GM20431 (cell line): Measurements from ENCODE around the gene PLCG2.
"Not testable (repeated sequence)": the region's sequence is repeated elsewhere in the genome, so short reads cannot be mapped to it uniquely, and the experiment has no call there.

Experiments used
- in situ Hi-C: fragments of 300-500 bp; cut with MseI, MboI; formaldehyde crosslinking; loops from one replicate; pipeline ENCODE4 v1.15.0; 2020; ENCODE audit warnings: low sequenced_read_pairs; ENCODE audit not compliant: unreplicated experiment

The PLCG2 gene

DNA sequence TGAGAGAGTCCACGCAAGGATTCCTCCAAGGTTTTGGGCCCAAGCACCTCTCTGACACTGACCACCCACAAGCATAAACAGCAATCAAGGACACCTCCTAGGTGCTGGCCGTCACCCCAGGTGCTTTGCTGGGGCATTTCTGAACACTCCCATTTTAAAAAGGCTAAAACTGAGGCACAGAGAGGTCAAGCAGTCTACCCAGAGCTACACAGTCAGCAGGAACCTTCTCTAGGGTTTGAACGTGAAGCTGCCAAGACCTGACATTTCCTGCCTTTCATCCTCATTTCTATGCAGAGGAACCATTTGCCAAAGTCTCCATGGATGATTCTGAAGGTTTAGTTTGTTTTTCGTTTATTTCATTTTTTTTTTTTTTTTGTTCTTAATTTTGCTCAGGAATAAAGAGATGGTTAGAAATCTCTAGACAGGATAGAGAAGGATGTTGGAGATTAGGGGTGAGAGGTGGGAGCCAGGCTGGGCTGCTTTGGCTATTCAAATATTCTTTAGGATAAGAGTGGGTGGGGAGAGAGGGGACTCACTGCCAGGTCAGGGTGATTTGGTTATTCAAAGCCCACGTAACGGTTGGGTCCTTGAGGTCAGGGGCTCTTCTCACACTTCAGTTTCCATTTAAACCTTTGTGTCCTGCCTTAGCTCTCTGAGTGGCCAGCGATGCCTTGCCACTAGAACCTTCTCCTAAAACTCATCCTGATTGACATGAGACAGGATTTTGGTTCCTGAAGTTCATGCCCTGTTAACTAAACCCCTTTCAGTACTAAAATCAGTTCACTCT lies 6.2 kb downstream of the PLCG2 start:
- in situ Hi-C loops, result no loop called here

DNA sequence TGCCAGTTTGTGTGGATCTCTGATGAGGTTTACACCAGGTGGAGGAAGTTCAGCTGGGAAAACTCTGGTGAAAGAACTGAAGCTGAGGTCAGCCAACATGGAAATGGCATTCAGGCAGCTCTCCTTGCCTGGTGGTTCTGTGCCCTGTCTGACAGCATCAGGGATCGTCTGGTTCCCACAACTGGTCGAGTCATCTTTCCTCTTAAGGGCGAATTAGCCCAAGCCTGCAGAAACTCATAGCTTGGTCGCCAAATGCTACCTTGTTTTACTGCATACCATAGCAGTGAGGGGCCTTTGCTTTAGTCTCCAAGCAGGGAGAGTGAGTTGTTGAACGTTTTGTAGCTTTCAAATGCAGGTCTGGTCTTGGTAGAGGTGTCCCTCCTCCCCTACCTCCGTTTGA lies 7.2 kb downstream of the PLCG2 start:
- in situ Hi-C loops, result no loop called here

DNA sequence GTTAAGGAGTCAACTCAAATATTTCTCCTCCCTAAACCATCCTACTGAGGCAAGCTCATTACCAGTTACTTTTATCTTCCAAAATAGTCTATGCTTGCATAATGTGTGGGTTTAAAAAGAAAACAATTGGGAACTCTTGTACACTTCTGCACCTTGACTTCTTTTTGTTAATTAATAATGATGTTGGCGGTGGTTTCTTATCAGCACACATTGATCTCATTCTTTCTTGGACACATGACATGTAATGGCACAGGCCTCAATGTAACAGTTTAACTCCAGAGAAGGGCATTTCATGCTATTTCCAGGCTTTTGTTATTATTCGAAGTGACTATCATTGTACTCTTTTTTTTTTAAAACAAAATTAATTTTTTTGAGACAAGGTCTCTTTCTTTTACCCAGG lies 7.8 kb downstream of the PLCG2 start:
- in situ Hi-C loops, result no loop called here

DNA sequence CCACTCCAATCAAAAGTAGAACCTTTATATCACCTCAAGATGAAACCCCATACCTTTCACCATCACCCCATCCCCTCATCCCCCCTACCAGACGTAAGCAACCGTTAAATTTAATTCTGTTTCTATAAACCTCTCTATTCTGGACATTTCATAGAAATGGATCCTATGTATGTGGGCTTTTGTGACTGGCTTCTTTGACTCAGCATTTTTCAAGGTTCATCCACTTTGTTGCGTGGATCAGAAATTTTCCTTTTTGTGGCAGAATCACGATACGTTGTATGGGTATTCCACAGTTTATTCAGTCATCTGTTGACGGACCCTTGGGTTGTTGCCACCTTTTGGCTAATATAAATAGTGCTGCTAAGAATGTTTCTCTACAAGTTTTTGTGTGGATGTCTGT lies 8.6 kb downstream of the PLCG2 start:
- in situ Hi-C loops, result no loop called here

DNA sequence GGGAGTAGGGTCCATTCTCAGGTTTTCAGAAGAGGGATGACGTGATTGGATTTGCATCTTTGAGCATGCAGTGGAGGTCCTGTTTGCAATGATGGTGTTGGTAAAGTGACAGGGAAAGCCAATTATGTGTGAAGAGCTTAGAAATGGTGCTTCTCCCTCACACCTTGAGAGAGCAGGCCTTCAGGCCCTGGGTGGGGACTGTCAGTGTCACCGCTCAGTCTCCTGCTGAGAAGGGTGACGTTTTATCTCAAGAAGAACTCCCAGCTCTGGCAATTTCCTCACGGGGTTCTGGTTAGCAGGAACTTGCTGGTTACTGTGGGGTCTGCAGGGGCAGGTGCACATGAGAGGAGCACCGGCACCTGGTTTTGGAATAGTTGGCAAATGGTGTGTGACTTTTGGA lies 11.2 kb downstream of the PLCG2 start:
- in situ Hi-C loops, result no loop called here

DNA sequence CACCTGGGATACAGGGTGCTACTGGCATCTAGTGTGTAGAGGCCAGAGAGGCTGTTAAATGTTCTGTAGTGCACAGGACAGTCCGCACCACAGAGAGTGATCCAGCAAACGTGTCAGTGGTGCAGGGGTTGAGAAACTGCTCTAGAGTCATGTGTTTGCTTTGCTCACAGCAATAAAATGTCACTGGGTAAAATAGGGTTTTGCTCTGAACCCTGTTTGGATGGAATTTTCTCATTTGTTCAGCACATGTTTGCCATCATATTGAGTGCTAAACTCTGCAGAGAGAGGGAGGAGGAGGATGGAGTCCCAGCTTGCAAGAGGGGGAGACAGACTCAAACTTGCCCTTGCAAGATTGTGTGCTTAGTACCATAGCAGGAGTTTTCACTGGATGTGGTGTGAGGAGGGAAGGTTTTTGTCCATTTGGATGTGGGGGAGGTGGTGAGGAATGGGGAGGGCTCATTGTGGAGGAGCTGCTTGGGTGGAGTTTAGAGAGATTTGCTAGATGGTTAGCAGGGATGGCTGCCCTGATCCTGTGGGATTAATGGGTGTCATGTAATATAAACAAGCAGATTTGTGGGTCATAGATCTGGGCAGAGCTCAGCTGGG lies 11.8 kb downstream of the PLCG2 start:
- in situ Hi-C loops, result no loop called here

DNA sequence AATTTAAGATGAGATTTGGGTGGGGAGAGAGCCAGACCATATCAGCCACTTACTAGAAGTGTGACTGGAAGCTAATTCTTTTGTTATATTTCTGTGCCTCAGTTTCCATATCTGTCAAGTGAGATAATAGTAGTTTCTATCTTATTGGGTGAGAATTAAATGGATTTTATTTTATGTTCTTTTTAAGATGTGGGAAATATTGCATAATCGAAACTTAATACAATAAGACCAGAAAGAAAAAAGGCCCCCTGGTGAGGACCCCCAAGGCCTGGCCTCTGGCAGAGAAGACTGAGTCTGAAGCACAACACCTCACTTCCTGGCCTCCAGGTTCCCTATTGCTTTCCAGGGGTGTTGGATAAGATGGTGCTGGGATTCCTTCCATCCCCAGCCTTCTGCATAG lies 13.7 kb downstream of the PLCG2 start:
- in situ Hi-C loops, result no loop called here

DNA sequence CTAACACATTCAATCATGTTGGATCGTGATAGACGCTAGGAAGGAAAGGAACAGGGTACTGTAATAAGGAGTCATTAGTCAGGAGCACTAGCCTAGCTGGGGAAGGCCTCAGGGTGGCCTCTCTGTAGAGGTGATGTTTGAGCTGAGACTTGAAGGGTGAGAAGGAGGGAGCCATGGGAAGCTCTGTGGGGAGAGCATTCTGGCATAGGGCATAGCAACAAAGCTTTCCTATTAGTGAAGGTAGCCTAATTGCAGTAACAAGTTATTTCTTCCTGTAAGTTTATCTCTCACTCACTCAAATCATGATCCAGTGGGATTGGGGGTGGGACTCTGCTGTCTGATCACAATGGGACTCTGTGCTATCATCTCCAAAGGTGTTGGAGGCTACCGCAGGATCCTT lies 16.1 kb downstream of the PLCG2 start:
- in situ Hi-C loops, result no loop called here

DNA sequence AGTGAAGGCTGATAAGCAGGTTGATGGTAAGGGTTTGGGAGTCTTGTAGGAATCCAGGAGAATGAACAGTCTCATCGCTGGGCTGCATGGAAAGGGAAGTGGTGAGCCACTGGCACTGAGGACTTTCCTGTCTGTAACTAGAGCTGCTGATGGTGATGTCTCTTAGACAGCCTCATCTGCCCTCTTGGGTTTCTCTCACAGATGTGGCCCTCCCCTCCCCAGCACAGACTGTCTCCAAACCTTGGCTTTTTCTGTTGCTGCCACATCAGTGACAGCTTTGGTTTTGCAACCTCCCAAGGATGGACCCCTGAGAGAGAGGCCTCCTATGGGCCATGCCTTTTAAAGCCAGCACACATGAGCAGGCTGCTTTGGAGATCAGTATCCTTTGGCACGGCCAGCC lies 16.9 kb downstream of the PLCG2 start:
- in situ Hi-C loops, result no loop called here

DNA sequence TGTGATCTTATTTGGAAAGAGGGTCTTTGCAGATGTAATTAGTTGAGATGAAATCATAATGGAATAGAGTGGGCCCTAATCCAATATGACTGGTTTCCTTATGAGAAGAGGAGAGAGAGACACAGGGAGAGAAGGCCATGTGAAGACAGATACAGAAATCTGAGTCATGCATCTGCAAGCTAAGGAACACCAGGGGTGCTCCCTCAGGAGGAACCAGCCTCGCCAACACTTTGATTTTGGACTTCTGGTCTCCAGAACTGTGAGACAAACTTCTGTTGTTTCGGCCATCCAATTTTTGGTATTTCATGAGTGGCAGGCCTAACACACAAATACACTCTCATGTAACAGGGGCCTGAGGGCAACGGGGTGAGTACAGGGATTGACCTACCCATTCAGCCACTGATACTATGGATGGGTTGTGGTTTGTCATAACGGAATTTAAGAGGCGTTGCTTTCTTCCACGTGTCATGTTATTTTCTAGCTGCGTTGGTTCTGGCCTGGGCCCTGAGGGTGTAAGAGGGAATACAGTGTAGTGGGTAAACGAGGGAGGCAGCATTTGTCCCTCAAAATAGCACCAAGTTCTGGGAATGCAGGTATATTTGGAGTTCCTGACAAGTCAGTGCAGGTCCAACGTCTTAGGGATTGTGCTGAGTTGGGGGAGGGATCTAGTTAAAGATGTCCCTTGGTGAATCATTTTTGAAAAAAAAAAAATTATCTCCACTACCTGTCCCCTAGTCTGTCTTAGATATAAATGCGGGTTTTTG lies 17.7 kb downstream of the PLCG2 start:
- in situ Hi-C loops, result no loop called here

DNA sequence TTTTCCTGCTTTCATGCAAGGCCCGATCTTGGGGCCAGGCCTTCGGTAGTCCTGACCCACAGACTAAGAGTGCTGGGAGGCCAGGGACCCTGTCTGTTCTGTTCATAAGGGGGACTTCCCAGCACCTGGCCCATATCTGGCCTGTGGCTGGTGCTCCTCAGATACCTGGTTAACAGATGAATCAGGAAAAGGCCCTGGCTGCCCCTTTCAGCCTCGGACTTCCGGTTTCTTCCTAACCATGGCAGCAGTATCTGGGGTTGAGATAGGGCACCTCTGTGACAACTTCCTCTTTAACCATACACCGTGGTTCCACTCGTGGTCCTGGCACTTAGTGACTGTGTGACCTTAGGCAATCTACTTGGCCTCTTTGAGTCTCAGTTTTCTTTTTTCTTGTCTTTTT lies 18.4 kb downstream of the PLCG2 start:
- in situ Hi-C loops, result no loop called here

DNA sequence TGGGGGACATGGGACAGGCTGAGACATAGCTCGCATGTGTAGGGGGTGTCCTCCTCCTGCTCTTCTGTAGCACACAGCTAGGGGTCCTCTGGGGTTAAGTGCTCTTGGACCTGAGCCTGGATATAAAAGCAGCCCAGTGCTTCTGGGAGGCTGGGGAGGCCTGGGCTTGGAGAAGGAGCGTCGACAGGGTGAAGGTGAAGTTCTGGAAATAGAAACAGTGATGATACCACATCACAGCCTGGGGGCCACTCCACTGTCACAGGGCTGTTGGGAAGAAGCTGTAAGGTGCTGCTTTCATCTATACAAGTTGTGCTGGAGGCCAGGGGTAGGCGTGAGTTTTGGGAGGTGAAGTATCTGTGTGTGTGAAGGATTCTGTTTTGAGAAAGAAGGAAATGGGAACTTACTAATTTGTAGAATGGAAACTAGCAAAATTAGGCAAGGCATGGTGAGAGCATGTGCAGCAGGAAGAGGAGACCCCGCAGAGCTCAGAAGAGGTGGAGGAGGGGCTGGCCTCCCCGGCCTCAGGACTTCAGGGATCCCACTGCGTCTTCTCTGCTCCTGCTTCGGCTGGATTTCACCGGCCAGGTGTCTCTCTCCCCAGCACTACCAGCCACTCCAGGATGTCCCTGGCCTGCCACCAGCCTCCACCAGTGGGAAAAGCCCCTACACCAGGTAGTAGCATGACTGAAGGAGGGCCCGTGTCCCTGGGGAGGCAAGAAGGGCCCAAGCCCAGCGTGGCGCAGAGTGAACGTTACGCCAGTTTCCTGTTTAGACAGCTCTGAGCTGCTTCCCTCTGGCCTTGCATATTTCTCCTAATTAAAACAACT lies 19.4 kb downstream of the PLCG2 start:
- in situ Hi-C loops, result no loop called here

DNA sequence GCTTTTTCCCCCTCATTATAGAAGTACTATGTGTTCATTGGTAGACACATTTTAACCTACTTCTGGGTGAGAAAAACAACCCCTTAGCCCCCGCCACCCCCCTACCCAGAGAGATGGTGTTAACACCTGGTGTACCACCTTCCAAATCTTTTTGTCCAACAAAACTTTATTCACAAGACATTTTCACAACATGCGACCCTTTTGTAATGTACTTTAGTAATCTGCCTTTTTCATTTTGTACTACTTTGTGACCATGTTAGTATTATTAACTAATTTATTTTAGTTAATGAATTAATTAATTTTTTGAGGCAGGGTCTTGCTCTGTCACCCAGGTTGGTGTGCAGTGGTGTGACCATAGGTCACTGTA lies 20.0 kb downstream of the PLCG2 start:
- in situ Hi-C loops, result no loop called here

DNA sequence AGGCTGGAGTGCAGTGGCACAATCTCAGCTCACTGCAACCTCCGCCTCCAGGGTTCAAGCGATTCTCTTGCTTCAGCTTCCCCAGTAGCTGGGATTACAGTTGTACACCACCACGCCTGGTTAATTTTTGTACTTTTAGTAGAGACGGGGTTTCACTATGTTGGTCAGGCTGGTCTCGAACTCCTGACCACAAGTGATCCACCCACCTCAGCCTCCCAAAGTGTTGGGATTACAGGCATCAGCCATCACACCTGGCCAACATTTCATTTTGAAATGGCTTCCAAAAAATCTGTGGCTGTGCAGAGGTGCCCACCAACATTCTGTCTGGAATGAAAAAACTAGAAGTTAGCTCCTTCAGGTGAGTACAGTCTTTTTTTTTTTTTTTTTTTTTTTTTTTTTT lies 22.6 kb downstream of the PLCG2 start:
- in situ Hi-C loops, result not testable (repeated sequence)

DNA sequence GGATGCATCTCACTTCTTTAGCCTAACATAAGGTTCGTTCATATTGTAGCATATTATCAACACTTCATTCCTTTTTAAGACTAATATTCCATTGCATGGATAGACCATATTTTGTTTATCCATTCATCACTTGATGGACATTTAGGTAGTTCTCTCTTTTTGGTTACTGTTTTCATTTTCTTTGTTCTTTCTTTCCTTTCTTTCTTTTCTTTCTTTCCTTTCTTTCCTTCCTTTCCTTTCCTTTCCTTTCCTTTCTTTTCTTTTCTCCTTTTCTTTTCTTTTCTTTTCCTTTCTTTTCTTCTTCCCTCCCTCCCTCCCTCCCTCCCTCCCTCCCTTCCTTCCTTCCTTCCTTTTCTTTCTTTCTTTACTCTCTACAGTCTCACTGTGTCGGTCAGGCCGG lies 24.2 kb downstream of the PLCG2 start:
- in situ Hi-C loops, result no loop called here

DNA sequence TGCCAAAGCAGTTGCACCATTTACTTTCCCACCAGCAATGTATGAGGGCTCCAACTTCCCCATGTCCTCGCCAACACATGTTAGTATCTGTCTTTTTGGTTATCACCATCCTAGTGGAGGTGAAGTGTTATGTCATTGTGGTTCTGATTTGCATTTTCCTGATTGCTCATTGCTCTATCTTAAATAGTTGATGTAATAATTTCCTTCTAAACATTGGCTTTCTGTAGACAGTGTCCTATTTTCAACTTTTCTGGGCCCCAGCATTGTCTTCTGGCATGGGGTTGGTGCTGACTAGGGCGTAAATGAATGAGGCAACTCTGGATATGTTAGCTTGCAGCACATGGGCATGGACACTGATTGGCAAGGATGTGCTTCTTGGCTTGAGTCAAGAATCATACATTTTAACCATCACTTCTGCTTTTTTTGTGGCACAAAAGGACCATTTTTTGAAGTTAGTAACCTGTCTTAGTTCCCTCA lies 25.1 kb downstream of the PLCG2 start:
- in situ Hi-C loops, result no loop called here

DNA sequence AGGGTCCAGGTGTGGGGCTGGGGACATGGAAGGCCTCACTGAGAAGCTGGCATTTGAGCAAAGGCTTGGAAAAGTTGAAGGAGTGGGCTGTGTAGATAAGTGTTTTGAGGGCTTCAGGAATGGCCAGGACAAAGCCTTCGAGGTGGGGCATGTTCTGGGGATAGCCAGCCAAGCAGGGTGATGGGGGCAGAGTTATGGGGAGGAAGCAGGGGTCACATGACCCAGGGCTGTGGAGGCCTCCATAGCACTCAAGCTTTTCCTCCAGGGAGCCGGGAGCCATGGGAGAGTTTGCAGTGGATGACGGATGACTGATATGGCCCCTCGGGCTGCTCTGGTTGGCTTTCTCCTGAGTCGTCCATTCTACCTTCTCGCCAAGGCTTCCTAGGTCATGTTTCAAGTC lies 27.6 kb downstream of the PLCG2 start:
- in situ Hi-C loops, result no loop called here

DNA sequence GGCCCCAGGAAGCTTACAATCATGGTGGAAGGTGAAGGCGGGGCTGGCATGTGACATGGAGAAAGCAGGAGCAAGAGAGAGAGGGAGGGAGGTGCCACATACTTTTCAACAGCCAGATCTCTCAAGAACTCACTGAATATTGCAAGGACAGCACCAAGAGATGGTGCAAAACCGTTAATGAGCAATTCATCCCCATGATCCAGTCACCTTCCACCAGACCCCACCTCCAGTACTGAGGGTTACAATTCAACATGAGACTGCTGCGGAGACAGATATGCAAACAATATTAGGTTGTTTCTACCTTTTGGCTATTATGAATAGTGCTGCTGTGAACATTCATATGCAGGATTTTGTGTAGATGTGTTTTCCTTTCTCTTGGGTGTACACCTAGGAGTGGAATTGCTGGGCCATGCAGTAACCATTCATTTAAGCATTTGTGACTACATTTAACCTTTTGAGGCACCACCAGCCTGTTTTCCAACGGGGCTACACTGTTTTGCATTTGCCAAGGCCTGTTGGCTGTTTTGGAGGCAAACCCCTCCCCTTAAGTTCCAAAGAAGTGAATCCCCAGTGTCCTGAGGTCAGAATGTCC lies 28.8 kb downstream of the PLCG2 start:
- in situ Hi-C loops, result no loop called here

DNA sequence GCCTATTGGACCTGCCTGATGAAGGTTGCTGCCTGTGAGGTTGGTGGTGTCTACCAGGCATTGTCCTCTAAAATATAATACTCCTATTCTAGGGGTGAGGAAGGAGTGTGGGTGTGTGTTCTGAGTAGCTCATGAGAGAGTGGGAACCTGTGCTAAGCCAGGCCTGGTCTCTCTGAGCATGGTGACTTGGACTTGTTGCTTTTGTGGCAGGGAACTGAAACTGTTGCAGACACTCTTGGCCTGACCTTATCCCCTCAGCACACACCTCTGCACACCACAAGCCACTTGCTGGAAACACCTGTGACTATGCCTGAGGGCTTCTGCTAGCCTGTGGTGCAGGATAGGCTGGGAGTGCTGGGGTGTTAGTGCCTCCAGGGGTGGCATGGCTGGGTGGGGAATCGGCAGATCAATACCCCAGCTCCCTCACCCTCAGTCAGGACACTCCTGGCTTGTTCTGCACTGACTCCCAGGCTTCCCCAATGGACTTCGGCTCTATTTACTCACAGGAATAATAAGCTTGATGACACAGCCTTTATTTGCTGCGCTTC lies 29.9 kb downstream of the PLCG2 start:
- in situ Hi-C loops, result no loop called here

DNA sequence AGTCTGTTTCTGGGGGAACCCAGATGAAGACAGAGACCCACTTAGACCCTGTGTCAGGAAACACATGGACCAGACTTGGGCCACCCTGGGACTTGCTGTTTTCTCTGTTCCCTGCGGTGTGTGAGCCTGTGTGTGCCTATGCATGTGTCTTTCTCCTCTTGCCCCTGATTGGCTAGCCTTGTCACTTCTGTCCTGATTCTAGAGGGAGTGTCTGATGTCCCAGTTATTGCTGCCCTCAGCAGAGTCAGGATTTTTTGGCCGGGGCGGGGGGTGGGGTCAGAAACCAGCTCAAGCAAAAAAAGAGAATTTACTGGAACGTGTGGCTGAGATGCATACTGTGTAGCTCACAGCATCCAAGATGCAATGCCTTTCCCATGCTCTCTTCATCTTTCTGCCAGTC lies 30.5 kb downstream of the PLCG2 start:
- in situ Hi-C loops, result no loop called here
